NCI-H226 (cell line): ENCODE measurements around the gene SLC17A9.

ENCODE experiments used
- DNase-seq: peaks from one replicate; pipeline ENCODE4 v3.0.0-alpha.2; 2015

The SLC17A9 gene

GRCh38 chr20:62969939-62970306 is 17.4 kb downstream of the SLC17A9 start:
- no peak for DNase-seq

GRCh38 chr20:62970307-62971210 is 18.1 kb downstream of the SLC17A9 start:
- DNase-seq: no peak

GRCh38 chr20:62971211-62971949 is 18.9 kb downstream of the SLC17A9 start:
- no peak for DNase-seq

- peak; percentile 68 for DNase-seq
Measured at GRCh38 chr20:62971950-62972844, 19.7 kb downstream of the SLC17A9 start.

- DNase-seq: no peak
Measured at GRCh38 chr20:62972845-62973745, 20.6 kb downstream of the SLC17A9 start.

- DNase-seq: no peak
Measured at GRCh38 chr20:62975251-62975760, 22.8 kb downstream of the SLC17A9 start.

GRCh38 chr20:62975812-62976508 is 23.5 kb downstream of the SLC17A9 start:
- DNase-seq: no peak

GRCh38 chr20:62976886-62977285 is 24.4 kb downstream of the SLC17A9 start:
- no peak for DNase-seq

- DNase-seq: no peak
Measured at GRCh38 chr20:62977613-62978560, 25.4 kb downstream of the SLC17A9 start.

- DNase-seq: no peak
Measured at GRCh38 chr20:62978561-62978943, 26.0 kb downstream of the SLC17A9 start.

- DNase-seq: no peak
Measured at GRCh38 chr20:62979310-62979709, 26.8 kb downstream of the SLC17A9 start.

GRCh38 chr20:62979876-62980373 is 27.4 kb downstream of the SLC17A9 start:
- DNase-seq: no peak

- DNase-seq: no peak
Measured at GRCh38 chr20:62980380-62980960, 28.0 kb downstream of the SLC17A9 start.

GRCh38 chr20:62980970-62981369 is 28.5 kb downstream of the SLC17A9 start:
- DNase-seq: no peak

GRCh38 chr20:62982124-62983075 is 29.9 kb downstream of the SLC17A9 start:
- no peak for DNase-seq

GRCh38 chr20:62983210-62983609 is 30.7 kb downstream of the SLC17A9 start:
- DNase-seq: no peak

- no peak for DNase-seq
Measured at GRCh38 chr20:62984666-62985443, 32.3 kb downstream of the SLC17A9 start.
